Keratinocyte (primary cell): Measurements from ENCODE around the gene ALB. TPM values are rescaled to one million over a fixed set of nuclear protein-coding genes. Genes with fewer than 3 reads are reported as not detected.

ENCODE experiments used
- DNase-seq: peaks from one replicate; pipeline ENCODE4 v3.0.0-alpha.2; 2011; ENCODE audit warnings: low read depth, missing footprints, low spot score
- FAIRE-seq: peaks from 2 replicates; lab custom pipeline; 2011; peaks lifted over from hg19 to GRCh38; lab: Jason Lieb, UNC
- H2AFZ ChIP-seq: 2 replicates; pipeline ENCODE4 v1.6.0; 2012; ENCODE audit warnings: low read length, control low read depth, inconsistent platforms; ENCODE audit not compliant: control insufficient read depth
- H3K27ac ChIP-seq: 2 replicates; pipeline ENCODE4 v1.5.1; 2011; ENCODE audit warnings: low read length; ENCODE audit not compliant: control insufficient read depth, insufficient read depth
- H3K27me3 ChIP-seq: 3 replicates; pipeline ENCODE4 v1.6.0; 2011; ENCODE audit warnings: low read length; ENCODE audit not compliant: control insufficient read depth, insufficient read depth; ENCODE audit errors: extremely low read depth
- H3K36me3 ChIP-seq, 2 experiments: 2 replicates in 1 of 2; 3 replicates in 1 of 2; pipeline ENCODE4 v1.5.1; 2011; ENCODE audit warnings: low read length in 2 of 2, mild to moderate bottlenecking in 1 of 2; ENCODE audit not compliant: control insufficient read depth in 2 of 2, insufficient read depth in 2 of 2; ENCODE audit errors: extremely low read depth in 1 of 2
- H3K4me1 ChIP-seq: 3 replicates; pipeline ENCODE4 v1.5.1; 2011; ENCODE audit warnings: low read length; ENCODE audit not compliant: control insufficient read depth, insufficient read depth; ENCODE audit errors: extremely low read depth
- H3K4me2 ChIP-seq: 3 replicates; pipeline ENCODE4 v1.6.0; 2011; ENCODE audit warnings: low read depth, low read length; ENCODE audit not compliant: control insufficient read depth, insufficient read depth; ENCODE audit errors: extremely low read depth
- H3K4me3 ChIP-seq, 3 experiments: fragments of 200-600 bp in 1 of 3; sonication (generic) in 1 of 3; 2 replicates in 2 of 3; 3 replicates in 1 of 3; pipeline ENCODE4 v1.5.1; 2011 to 2016; ENCODE audit warnings: low read length in 3 of 3, mild to moderate bottlenecking in 3 of 3, control low read depth in 2 of 3, inconsistent platforms in 1 of 3, low read depth in 1 of 3, mixed read lengths in 1 of 3, mixed run types in 1 of 3, moderate library complexity in 1 of 3; ENCODE audit not compliant: control insufficient read depth in 2 of 3, insufficient read depth in 2 of 3; ENCODE audit errors: extremely low read depth in 1 of 3
- H3K79me2 ChIP-seq: 2 replicates; pipeline ENCODE4 v1.6.0; 2012; ENCODE audit warnings: low read length; ENCODE audit not compliant: control insufficient read depth, insufficient read depth
- H3K9ac ChIP-seq: 3 replicates; pipeline ENCODE4 v1.6.0; 2011; ENCODE audit warnings: low read length; ENCODE audit not compliant: control insufficient read depth, insufficient read depth; ENCODE audit errors: extremely low read depth
- H3K9me1 ChIP-seq: 3 replicates; pipeline ENCODE4 v1.6.0; 2011; ENCODE audit warnings: low read length; ENCODE audit not compliant: control insufficient read depth, insufficient read depth; ENCODE audit errors: extremely low read depth
- H3K9me3 ChIP-seq: 2 replicates; pipeline ENCODE4 v1.5.1; 2012; ENCODE audit warnings: low read depth, low read length; ENCODE audit not compliant: control insufficient read depth
- H4K20me1 ChIP-seq: 3 replicates; pipeline ENCODE4 v1.6.0; 2011; ENCODE audit warnings: low read length; ENCODE audit not compliant: control insufficient read depth, insufficient read depth; ENCODE audit errors: extremely low read depth
- CTCF ChIP-seq, 3 experiments: IDR thresholded peaks in 1 of 3; conservative IDR thresholded peaks in 1 of 3; optimal IDR thresholded peaks in 1 of 3; 2 replicates in 2 of 3; 3 replicates in 1 of 3; pipeline versions ENCODE3 to v1.5.1; 2011; ENCODE audit warnings: low read length in 3 of 3, mild to moderate bottlenecking in 3 of 3, moderate library complexity in 2 of 3, control low read depth in 1 of 3, inconsistent platforms in 1 of 3; ENCODE audit not compliant: insufficient read depth in 2 of 3; ENCODE audit errors: extremely low read depth in 1 of 3
- EZH2 ChIP-seq: IDR thresholded peaks from one replicate; pipeline ENCODE4 v1.6.1; 2012; ENCODE audit warnings: inconsistent platforms, mild to moderate bottlenecking, low read length, moderate library complexity
- dilution Hi-C: fragments of 300-500 bp; cut with MboI; formaldehyde crosslinking; loops from one replicate; pipeline ENCODE4 v1.7.0; 2020; ENCODE audit warnings: low sequenced_read_pairs; ENCODE audit not compliant: extremely low pct_ligation_motif_present
- polyA plus RNA-seq, 5 experiments: library from polyadenylated mRNA; depleted of rRNA in 3 of 5; stranded (reverse) in 3 of 5; stranded (forward) in 1 of 5; unstranded in 1 of 5; fragments of >200 nt; gene quantifications; 1 replicate in 1 of 5; 2 replicates in 3 of 5; 3 replicates in 1 of 5; pipeline versions ENCODE4 v1.2.1 to v1.2.3, GENCODE V29; 2011 to 2012; ENCODE audit warnings: missing spikeins in 2 of 5, low read depth in 1 of 5, low replicate concordance in 1 of 5

Gene ALB
- polyA plus RNA-seq, 1 donor (not counting 4 experiments of a cell fraction or from before 2014, with no cell fraction given), result not detected

GRCh38 chr4:73408181-73408867 is 4.2 kb downstream of the ALB start:
- no peak overlapping the region for H3K27ac ChIP-seq
- dilution Hi-C loops, result no loop called here
- no peak overlapping the region for H3K9ac ChIP-seq
- H3K27me3 ChIP-seq, result no peaks in the 10 kb centered on the region
- H3K9me1 ChIP-seq, result no peaks in the 10 kb centered on the region
- H3K36me3 ChIP-seq, result no peaks in the 10 kb centered on the region
- DNase-seq (no peak), FAIRE-seq (no peak)
- no peak overlapping the region for H2AFZ ChIP-seq
- TF ChIP-seq EZH2, result no peak
- no peak for TF ChIP-seq CTCF (optimal IDR thresholded peaks at IDR 0.05 in 1 of 3, IDR thresholded peaks at IDR 0.05 in 1 of 3, conservative IDR thresholded peaks at IDR 0.05 in 1 of 3; ENCODE audit: extremely low read depth in 1 of 3, insufficient read depth in 2 of 3, low read length in 3 of 3)
- no peak overlapping the region for H3K4me2 ChIP-seq
- no peak overlapping the region for H3K4me3 ChIP-seq
- H4K20me1 ChIP-seq, result no peaks in the 10 kb centered on the region
- no peaks in the 10 kb centered on the region for H3K4me1 ChIP-seq
- H3K79me2 ChIP-seq, result no peaks in the 10 kb centered on the region
- no peaks in the 10 kb centered on the region for H3K9me3 ChIP-seq

- Histone ChIP-seq H3K4me2 (no peak overlapping the region), H3K9me1 (no peaks in the 10 kb centered on the region), H3K4me3 (no peak overlapping the region), H3K27ac (no peak overlapping the region), H3K36me3 (no peaks in the 10 kb centered on the region), H3K27me3 (no peaks in the 10 kb centered on the region), H4K20me1 (no peaks in the 10 kb centered on the region), H3K4me1 (no peaks in the 10 kb centered on the region), H2AFZ (no peak overlapping the region), H3K9ac (no peak overlapping the region), H3K79me2 (no peaks in the 10 kb centered on the region), H3K9me3 (no peaks in the 10 kb centered on the region)
- no peak for TF ChIP-seq EZH2
- TF ChIP-seq CTCF (optimal IDR thresholded peaks at IDR 0.05 in 1 of 3, IDR thresholded peaks at IDR 0.05 in 1 of 3, conservative IDR thresholded peaks at IDR 0.05 in 1 of 3; ENCODE audit: extremely low read depth in 1 of 3, insufficient read depth in 2 of 3, low read length in 3 of 3), result no peak
- DNase-seq (no peak), FAIRE-seq (no peak)
- dilution Hi-C loops, result no loop called here
Measured at GRCh38 chr4:73409012-73409862, 5.2 kb downstream of the ALB start.
